GM19328 (cell line): ENCODE data around the gene TADA1.
"Not testable (repeated sequence)": the region's sequence is repeated elsewhere in the genome, so short reads cannot be mapped to it uniquely, and the experiment has no call there.

Source experiments
- ATAC-seq: cut with Tn5 transposase; IDR thresholded peaks from one replicate; pipeline ENCODE4 v1.9.1; 2021; ENCODE audit warnings: mild to moderate bottlenecking, moderate library complexity; ENCODE audit not compliant: unreplicated experiment

Gene TADA1

GRCh38 chr1:166848193-166848592 lies 27.9 kb downstream of the TADA1 start:
- ATAC-seq: no peak

- no peak for ATAC-seq
These were observed 31.3 kb downstream of the TADA1 start for GRCh38 chr1:166844791-166845190.

- no peak for ATAC-seq
These were observed 32.1 kb downstream of the TADA1 start for GRCh38 chr1:166843769-166844596.

- ATAC-seq: no peak
These were observed 32.7 kb downstream of the TADA1 start for GRCh38 chr1:166843322-166843721.

- no peak for ATAC-seq
These were observed 35.5 kb downstream of the TADA1 start for GRCh38 chr1:166840309-166841274.

GRCh38 chr1:166839600-166840308 lies 36.3 kb downstream of the TADA1 start:
- ATAC-seq: peak; percentile 34

GRCh38 chr1:166838766-166839599 lies 37.1 kb downstream of the TADA1 start, which contains the start of gene POGK:
Gene POGK (plus strand): TSS chr1:166839475. CDS start chr1:166840957, 1,482 bp downstream.
- peak; percentile 97 for ATAC-seq

- no peak for ATAC-seq
These were observed 39.3 kb downstream of the TADA1 start for GRCh38 chr1:166836733-166837132.

GRCh38 chr1:166829762-166830161 lies 46.3 kb downstream of the TADA1 start:
- not testable (repeated sequence) for ATAC-seq

GRCh38 chr1:166827426-166827825 lies 48.6 kb downstream of the TADA1 start:
- ATAC-seq: no peak

- no peak for ATAC-seq
These were observed 53.7 kb downstream of the TADA1 start for GRCh38 chr1:166822385-166822784.

GRCh38 chr1:166819974-166820373 lies 56.1 kb downstream of the TADA1 start:
- ATAC-seq: no peak

- ATAC-seq: no peak
These were observed 61.5 kb downstream of the TADA1 start for GRCh38 chr1:166814611-166815010.

GRCh38 chr1:166813508-166814223 lies 62.4 kb downstream of the TADA1 start:
- ATAC-seq: no peak

- ATAC-seq: no peak
These were observed 64.4 kb downstream of the TADA1 start for GRCh38 chr1:166811691-166812090.

GRCh38 chr1:166808952-166809351 lies 67.1 kb downstream of the TADA1 start:
- no peak for ATAC-seq
